D721Med (cell line): Measurements from ENCODE around the gene TMIGD2.
"Not testable (repeated sequence)": the region's sequence is repeated elsewhere in the genome, so short reads cannot be mapped to it uniquely, and the experiment has no call there.

ENCODE experiments used
- DNase-seq: peaks from one replicate; pipeline ENCODE4 v3.0.0; 2011; ENCODE audit warnings: low spot score; ENCODE audit not compliant: insufficient read length
- FAIRE-seq: peaks from 2 replicates; lab custom pipeline; 2011; peaks lifted over from hg19 to GRCh38; lab: Jason Lieb, UNC
- TF ChIP-seq, protein P1 (sequence below): IDR thresholded peaks from 2 replicates; pipeline ENCODE4 v1.5.1; 2012; ENCODE audit warnings: mild to moderate bottlenecking, control low read depth; ENCODE audit not compliant: insufficient read depth; ENCODE audit errors: missing control alignments

Gene TMIGD2

DNA sequence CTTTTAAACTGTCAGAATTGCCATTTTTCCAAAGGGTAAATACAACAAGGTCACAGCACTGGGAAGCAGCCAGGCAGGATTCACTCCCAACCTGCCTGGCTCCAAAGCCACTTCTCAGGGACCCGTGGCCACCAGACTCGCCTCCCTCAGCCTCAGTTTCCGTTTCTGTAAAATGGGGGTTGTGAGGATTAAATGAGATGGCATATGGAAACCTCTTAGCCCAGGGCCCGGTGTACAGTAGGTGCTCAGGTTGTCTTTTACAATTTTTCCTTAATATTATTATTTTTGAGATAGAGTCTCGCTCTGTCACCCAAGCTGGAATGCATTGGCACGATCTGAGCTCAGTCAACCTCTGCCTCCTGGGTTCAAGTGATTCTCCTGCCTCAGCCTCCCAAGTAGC, 45.2 kb downstream of the TMIGD2 start:
- TF ChIP-seq, protein P1, sequence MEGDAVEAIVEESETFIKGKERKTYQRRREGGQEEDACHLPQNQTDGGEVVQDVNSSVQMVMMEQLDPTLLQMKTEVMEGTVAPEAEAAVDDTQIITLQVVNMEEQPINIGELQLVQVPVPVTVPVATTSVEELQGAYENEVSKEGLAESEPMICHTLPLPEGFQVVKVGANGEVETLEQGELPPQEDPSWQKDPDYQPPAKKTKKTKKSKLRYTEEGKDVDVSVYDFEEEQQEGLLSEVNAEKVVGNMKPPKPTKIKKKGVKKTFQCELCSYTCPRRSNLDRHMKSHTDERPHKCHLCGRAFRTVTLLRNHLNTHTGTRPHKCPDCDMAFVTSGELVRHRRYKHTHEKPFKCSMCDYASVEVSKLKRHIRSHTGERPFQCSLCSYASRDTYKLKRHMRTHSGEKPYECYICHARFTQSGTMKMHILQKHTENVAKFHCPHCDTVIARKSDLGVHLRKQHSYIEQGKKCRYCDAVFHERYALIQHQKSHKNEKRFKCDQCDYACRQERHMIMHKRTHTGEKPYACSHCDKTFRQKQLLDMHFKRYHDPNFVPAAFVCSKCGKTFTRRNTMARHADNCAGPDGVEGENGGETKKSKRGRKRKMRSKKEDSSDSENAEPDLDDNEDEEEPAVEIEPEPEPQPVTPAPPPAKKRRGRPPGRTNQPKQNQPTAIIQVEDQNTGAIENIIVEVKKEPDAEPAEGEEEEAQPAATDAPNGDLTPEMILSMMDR: no peak
- FAIRE-seq (no peak), DNase-seq (no peak)

DNA sequence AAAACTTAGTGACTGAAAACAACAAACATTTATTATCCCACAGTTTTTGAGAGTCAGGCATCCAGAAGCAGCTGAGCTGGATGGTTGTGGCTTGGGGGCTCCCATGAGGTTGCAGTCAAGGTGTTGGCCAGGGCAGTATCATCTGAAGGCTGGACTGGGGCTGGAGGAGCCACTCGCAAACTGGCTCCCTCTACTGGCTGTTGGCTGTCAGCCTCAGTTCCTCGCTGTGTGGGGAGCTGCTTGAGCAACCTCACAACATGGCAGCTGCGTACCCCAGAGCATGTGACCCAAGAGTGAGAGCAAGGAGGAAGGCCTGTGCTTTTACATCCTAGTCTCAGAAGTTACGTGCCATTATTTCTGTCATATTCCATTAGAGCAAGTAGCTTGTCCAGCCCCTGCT, 45.6 kb downstream of the TMIGD2 start:
- TF ChIP-seq, protein P1: no peak
- DNase-seq: peak; percentile 3
- FAIRE-seq: no peak

DNA sequence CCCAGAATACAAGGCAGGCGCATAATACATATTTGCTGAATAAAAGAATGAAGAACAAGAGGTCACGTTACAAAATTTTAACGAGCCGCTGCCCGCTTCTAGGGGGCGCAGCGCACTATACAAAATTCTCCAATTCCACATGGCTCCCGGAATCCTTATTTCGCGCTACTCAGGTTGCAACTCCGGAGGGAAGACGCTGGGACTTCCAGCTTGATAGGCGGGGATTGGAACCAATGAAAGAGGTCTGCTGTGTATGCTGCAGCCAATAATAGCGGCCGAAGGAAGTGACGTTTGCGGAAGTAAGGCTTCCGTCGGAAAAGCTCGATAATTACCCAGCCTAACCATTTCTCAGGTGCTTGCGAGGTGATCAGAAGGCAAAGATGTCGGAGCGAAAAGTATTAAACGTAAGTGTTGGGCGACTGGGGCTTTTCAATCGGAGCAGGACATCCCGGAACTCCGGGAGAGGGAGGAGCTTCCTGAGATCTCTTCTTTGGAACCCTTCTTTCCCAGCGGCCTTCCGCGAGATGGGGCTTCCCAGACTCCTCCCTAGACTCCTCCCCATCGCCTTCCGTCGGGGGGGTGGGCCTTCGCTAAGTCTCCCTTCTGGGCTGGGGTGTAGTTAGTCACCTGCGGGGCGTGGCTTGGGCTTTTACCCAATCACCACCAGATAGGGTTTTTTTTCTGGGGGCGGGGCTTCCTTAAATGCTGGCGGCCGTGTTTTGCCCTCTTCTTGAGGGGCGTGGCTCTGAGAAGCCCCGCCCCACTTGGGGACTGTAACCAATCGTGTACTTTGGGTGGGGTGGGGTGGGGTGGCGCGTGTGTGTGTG, 55.2 kb downstream of the TMIGD2 start, which contains the start of gene YJU2:
YJU2 (plus strand) TSS at position 314 of the 827 bp plus-strand sequence; CDS start at position 381, 67 bp downstream.
- TF ChIP-seq, protein P1: peak; percentile 67
- DNase-seq (peak; percentile 91), FAIRE-seq (no peak)

DNA sequence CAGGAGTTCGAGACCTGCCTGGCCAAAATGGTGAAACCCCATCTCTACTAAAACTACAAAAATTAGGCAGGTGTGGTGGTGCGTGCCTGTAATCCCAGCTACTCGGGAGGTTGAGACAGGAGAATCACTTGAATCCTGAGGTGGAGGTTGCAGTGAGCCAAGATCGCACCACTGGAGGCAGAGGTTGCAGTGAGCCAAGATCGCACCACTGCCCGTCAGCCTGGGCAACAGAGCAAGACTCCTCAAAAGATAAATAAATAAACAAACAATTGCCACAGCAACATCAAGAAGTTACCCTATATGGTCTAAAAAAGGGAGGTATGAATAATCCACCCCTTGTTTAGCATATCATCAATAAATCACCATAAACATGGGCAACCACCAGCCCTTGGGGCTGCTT, 56.3 kb downstream of the TMIGD2 start:
- DNase-seq, FAIRE-seq: not testable (repeated sequence)
